Measurements from ENCODE around the gene CFAP61. TPM values are rescaled to one million over a fixed set of nuclear protein-coding genes. Genes with fewer than 3 reads are reported as not detected.

Gene CFAP61
- total RNA-seq, 4 donors from 2014 or later = not detected

GRCh38 chr20:20340443-20340842, 288.1 kb downstream of the CFAP61 start:
- Histone ChIP-seq H3K9me3 (no peaks in the 10 kb centered on the region), H3K36me3 (no peaks in the 10 kb centered on the region), H3K4me3 (no peak overlapping the region), H3K4me1 (no peaks in the 10 kb centered on the region), H3K27ac (replicated peaks in 1 of 4) (no peak overlapping the region), H3K27me3 (peaks cover 0 to 22% (median 0%) of the 10 kb centered on the region in 4 donors)
- no peak for TF ChIP-seq EP300 (IDR thresholded peaks at IDR 0.05)
- no peak for TF ChIP-seq CTCF (IDR thresholded peaks at IDR 0.05)
- TF ChIP-seq POLR2AphosphoS5 (IDR thresholded peaks at IDR 0.05) = no peak
- TF ChIP-seq POLR2A (IDR thresholded peaks at IDR 0.05; ENCODE audit: low read depth) = no peak
- DNase-seq (ENCODE audit: extremely low spot score) = no peak
- intact Hi-C loops (cut with DNase I) = no loop called here
- WGBS = 90% methylated on average over 16 of the region's 16 CpGs

GRCh38 chr20:20341371-20341770, 289.0 kb downstream of the CFAP61 start:
- H3K4me1 ChIP-seq = no peaks in the 10 kb centered on the region
- 73% methylated on average over 4 of the region's 4 CpGs for WGBS
- H3K4me3 ChIP-seq = no peak overlapping the region
- H3K27me3 ChIP-seq = peaks cover 0 to 17% (median 0%) of the 10 kb centered on the region in 4 donors
- H3K9me3 ChIP-seq = no peaks in the 10 kb centered on the region
- intact Hi-C loops (cut with DNase I) = no loop called here
- H3K36me3 ChIP-seq = no peaks in the 10 kb centered on the region
- no peak overlapping the region for H3K27ac ChIP-seq (replicated peaks in 1 of 4)
- no peak for DNase-seq (ENCODE audit: extremely low spot score)
- TF ChIP-seq EP300 (IDR thresholded peaks at IDR 0.05) (no peak), POLR2A (IDR thresholded peaks at IDR 0.05; ENCODE audit: low read depth) (no peak), CTCF (IDR thresholded peaks at IDR 0.05) (no peak), POLR2AphosphoS5 (IDR thresholded peaks at IDR 0.05) (no peak)

GRCh38 chr20:20342066-20342465, 289.7 kb downstream of the CFAP61 start:
- Histone ChIP-seq H3K4me3 (no peak overlapping the region), H3K36me3 (no peaks in the 10 kb centered on the region), H3K4me1 (no peaks in the 10 kb centered on the region), H3K27ac (replicated peaks in 1 of 4) (no peak overlapping the region), H3K9me3 (peaks cover 0 to 3% (median under 1%) of the 10 kb centered on the region in 4 donors), H3K27me3 (peaks cover 0 to 17% (median 0%) of the 10 kb centered on the region in 4 donors)
- WGBS = 40% methylated on average over 5 of the region's 5 CpGs
- no peak for DNase-seq (ENCODE audit: extremely low spot score)
- intact Hi-C loops (cut with DNase I) = no loop called here
- TF ChIP-seq CTCF (IDR thresholded peaks at IDR 0.05) = no peak

GRCh38 chr20:20343932-20344331, 291.6 kb downstream of the CFAP61 start:
- Histone ChIP-seq H3K27me3 (peaks cover 0 to 17% (median 0%) of the 10 kb centered on the region in 4 donors), H3K9me3 (peaks cover 0 to 18% (median 7%) of the 10 kb centered on the region in 4 donors), H3K36me3 (no peaks in the 10 kb centered on the region), H3K4me3 (no peak overlapping the region), H3K4me1 (no peaks in the 10 kb centered on the region), H3K27ac (replicated peaks in 1 of 4) (no peak overlapping the region)
- TF ChIP-seq POLR2AphosphoS5 (IDR thresholded peaks at IDR 0.05) (no peak), EP300 (IDR thresholded peaks at IDR 0.05) (no peak), POLR2A (IDR thresholded peaks at IDR 0.05; ENCODE audit: low read depth) (no peak), CTCF (IDR thresholded peaks at IDR 0.05) (no peak)
- no peak for DNase-seq (ENCODE audit: extremely low spot score)
- WGBS = 75% methylated on average over 7 of the region's 7 CpGs
- intact Hi-C loops (cut with DNase I) = no loop called here

GRCh38 chr20:20344476-20344875, 292.1 kb downstream of the CFAP61 start:
- Histone ChIP-seq H3K27me3 (peaks cover 0 to 17% (median 0%) of the 10 kb centered on the region in 4 donors), H3K36me3 (no peaks in the 10 kb centered on the region), H3K4me1 (no peaks in the 10 kb centered on the region), H3K4me3 (no peak overlapping the region), H3K9me3 (peaks cover 0 to 18% (median 7%) of the 10 kb centered on the region in 4 donors), H3K27ac (replicated peaks in 1 of 4) (no peak overlapping the region)
- 75% methylated on average over 4 of the region's 4 CpGs for WGBS
- DNase-seq (ENCODE audit: extremely low spot score) = no peak
- intact Hi-C loops (cut with DNase I) = no loop called here
- no peak for TF ChIP-seq POLR2A (IDR thresholded peaks at IDR 0.05; ENCODE audit: low read depth)
- TF ChIP-seq CTCF (IDR thresholded peaks at IDR 0.05) = no peak
- no peak for TF ChIP-seq EP300 (IDR thresholded peaks at IDR 0.05)
- no peak for TF ChIP-seq POLR2AphosphoS5 (IDR thresholded peaks at IDR 0.05)
